ENCODE results near the gene ZNF282.

ZNF282 gene

GRCh38 chr7:149188213-149188612 lies 7.1 kb upstream of the ZNF282 start:
- TF ChIP-seq CTCF (IDR thresholded peaks at IDR 0.05; ENCODE audit: low read depth, low read length): no peak
- no peak for TF ChIP-seq POLR2A (IDR thresholded peaks at IDR 0.05; ENCODE audit: extremely low read depth, insufficient read length)
- no peak for TF ChIP-seq MYC (IDR thresholded peaks at IDR 0.05; ENCODE audit: low read depth, low read length)
- TF ChIP-seq MAX (IDR thresholded peaks at IDR 0.05; ENCODE audit: low read depth, low read length): no peak
- no peak overlapping the region for H3K4me3 ChIP-seq (ENCODE audit: low read depth, low read length)
- no peak for DNase-seq (ENCODE audit: low read depth)

GRCh38 chr7:149188637-149189259 lies 6.6 kb upstream of the ZNF282 start:
- H3K4me3 ChIP-seq (ENCODE audit: low read depth, low read length): no peak overlapping the region
- no peak for DNase-seq (ENCODE audit: low read depth)
- no peak for TF ChIP-seq POLR2A (IDR thresholded peaks at IDR 0.05; ENCODE audit: extremely low read depth, insufficient read length)
- TF ChIP-seq CTCF (IDR thresholded peaks at IDR 0.05; ENCODE audit: low read depth, low read length): no peak
- TF ChIP-seq MYC (IDR thresholded peaks at IDR 0.05; ENCODE audit: low read depth, low read length): no peak
- no peak for TF ChIP-seq MAX (IDR thresholded peaks at IDR 0.05; ENCODE audit: low read depth, low read length)

DNA sequence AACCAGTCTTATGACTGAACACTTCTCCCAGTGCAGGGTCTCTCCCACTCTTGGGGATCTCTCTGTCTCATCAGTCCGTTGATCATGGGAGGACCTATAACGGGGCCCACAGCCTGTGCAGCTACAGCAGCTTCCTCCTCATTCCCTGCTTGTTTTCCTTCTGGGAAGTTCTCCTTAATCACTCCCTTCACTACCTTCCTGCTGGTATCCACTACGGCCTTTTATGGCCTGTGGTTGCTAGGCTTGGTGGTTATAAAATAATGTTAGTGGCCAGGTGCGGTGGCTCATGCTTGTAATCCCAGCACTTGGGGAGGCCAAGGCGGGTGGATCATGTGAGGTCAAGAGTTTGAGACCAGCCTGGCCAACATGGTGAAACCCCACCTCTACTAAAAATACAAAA lies 3.5 kb upstream of the ZNF282 start:
- no peak for TF ChIP-seq POLR2A (IDR thresholded peaks at IDR 0.05; ENCODE audit: extremely low read depth, insufficient read length)
- no peak for TF ChIP-seq MAX (IDR thresholded peaks at IDR 0.05; ENCODE audit: low read depth, low read length)
- TF ChIP-seq MYC (IDR thresholded peaks at IDR 0.05; ENCODE audit: low read depth, low read length): no peak
- TF ChIP-seq CTCF (IDR thresholded peaks at IDR 0.05; ENCODE audit: low read depth, low read length): no peak
- no peak for DNase-seq (ENCODE audit: low read depth)
- H3K4me3 ChIP-seq (ENCODE audit: low read depth, low read length): no peak overlapping the region

GRCh38 chr7:149194799-149195179 lies 557 bp upstream of the ZNF282 start:
- no peak for TF ChIP-seq MYC (IDR thresholded peaks at IDR 0.05; ENCODE audit: low read depth, low read length)
- H3K4me3 ChIP-seq (ENCODE audit: low read depth, low read length): peak overlapping the region; percentile 81
- DNase-seq (ENCODE audit: low read depth): no peak

- TF ChIP-seq POLR2A (IDR thresholded peaks at IDR 0.05; ENCODE audit: extremely low read depth, insufficient read length): no peak
- no peak for TF ChIP-seq CTCF (IDR thresholded peaks at IDR 0.05; ENCODE audit: low read depth, low read length)
- no peak for TF ChIP-seq MAX (IDR thresholded peaks at IDR 0.05; ENCODE audit: low read depth, low read length)
- no peak for TF ChIP-seq MYC (IDR thresholded peaks at IDR 0.05; ENCODE audit: low read depth, low read length)
- DNase-seq (ENCODE audit: low read depth): peak; percentile 57
- H3K4me3 ChIP-seq (ENCODE audit: low read depth, low read length): peak overlapping the region; percentile 84
Observed at GRCh38 chr7:149196151-149196704, 882 bp downstream of the ZNF282 start.

DNA sequence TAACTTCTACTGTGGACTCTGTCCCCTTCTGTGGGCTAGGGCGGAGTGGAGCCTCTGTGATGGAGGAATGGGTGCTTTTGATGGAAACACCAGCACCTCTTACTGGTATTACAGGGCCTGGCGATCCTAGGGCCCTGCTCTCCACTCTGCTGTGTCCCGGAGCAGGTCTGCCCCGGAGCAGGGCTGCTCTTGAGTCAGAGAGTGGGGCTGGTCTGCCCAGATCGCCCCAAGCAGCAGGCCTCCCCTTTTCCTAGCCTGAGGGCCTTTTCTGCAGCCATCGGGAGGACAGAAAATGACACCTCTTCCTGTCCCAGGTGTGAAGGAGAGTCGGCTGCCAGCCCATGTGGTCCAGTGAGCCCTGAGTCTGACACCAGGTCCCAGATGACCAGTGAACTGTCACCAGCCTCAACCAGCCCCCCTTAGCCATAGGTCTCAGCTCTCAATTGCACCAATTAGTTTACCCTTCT lies 1.4 kb downstream of the ZNF282 start:
- TF ChIP-seq POLR2A (IDR thresholded peaks at IDR 0.05; ENCODE audit: extremely low read depth, insufficient read length) (no peak), CTCF (IDR thresholded peaks at IDR 0.05; ENCODE audit: low read depth, low read length) (no peak), MAX (IDR thresholded peaks at IDR 0.05; ENCODE audit: low read depth, low read length) (no peak), MYC (IDR thresholded peaks at IDR 0.05; ENCODE audit: low read depth, low read length) (no peak)
- peak overlapping the region; percentile 84 for H3K4me3 ChIP-seq (ENCODE audit: low read depth, low read length)
- peak; percentile 63 for DNase-seq (ENCODE audit: low read depth)
